OCI-LY3 (cell line): ENCODE data around the gene MARK4.

Experiments used
- H2AFZ ChIP-seq: fragments of 200-600, 300-600 bp; shearing (Covaris generic); 2 replicates; pipeline ENCODE4 v1.6.0; 2014; ENCODE audit warnings: antibody characterized with exemption, low read depth, low read length
- H3K27ac ChIP-seq: fragments of 200-600, 300-600 bp; sonication (generic); 2 replicates; pipeline ENCODE4 v1.5.1; 2014; ENCODE audit warnings: mild to moderate bottlenecking, low read length, moderate library complexity, mixed read lengths
- H3K27me3 ChIP-seq: fragments of 200-600, 300-600 bp; sonication (generic); 2 replicates; pipeline ENCODE4 v1.6.1; 2014; ENCODE audit warnings: low read depth, low read length, mixed read lengths
- H3K36me3 ChIP-seq: fragments of 200-600, 300-600 bp; sonication (generic); replicated peaks from 2 replicates; pipeline ENCODE3; 2014; ENCODE audit warnings: low read depth, low read length, mixed read lengths
- H3K4me1 ChIP-seq: fragments of 300-600, 200-600 bp; sonication (generic); 2 replicates; pipeline ENCODE4 v1.6.1; 2014; ENCODE audit warnings: low read length, mixed read lengths
- H3K4me2 ChIP-seq: fragments of 200-600, 300-600 bp; sonication (generic); 2 replicates; pipeline ENCODE4 v1.6.1; 2014; ENCODE audit warnings: low read length, mixed read lengths
- H3K4me3 ChIP-seq: fragments of 300-600, 200-600 bp; sonication (generic); 2 replicates; pipeline ENCODE4 v1.5.1; 2014; ENCODE audit warnings: antibody characterized with exemption, mild to moderate bottlenecking, low read length, moderate library complexity
- H3K79me2 ChIP-seq: fragments of 300-600, 200-600 bp; shearing (Covaris generic); 2 replicates; pipeline ENCODE4 v1.6.1; 2014; ENCODE audit warnings: mild to moderate bottlenecking, low read length, mixed read lengths
- H3K9ac ChIP-seq: fragments of 300-600, 200-600 bp; shearing (Covaris generic); 2 replicates; pipeline ENCODE4 v1.6.0; 2014; ENCODE audit warnings: mild to moderate bottlenecking, low read length, moderate library complexity
- H3K9me3 ChIP-seq: fragments of 200-600, 300-600 bp; shearing (Covaris generic); 2 replicates; pipeline ENCODE4 v1.6.1; 2014; ENCODE audit warnings: low read length, mixed read lengths; ENCODE audit not compliant: insufficient read depth
- H4K20me1 ChIP-seq: fragments of 200-600, 300-600 bp; sonication (generic); 2 replicates; pipeline ENCODE4 v1.6.1; 2016; ENCODE audit warnings: low read length, mixed read lengths; ENCODE audit not compliant: insufficient read depth
- EZH2phosphoT487 ChIP-seq: fragments of 200-600 bp; shearing (Covaris generic); IDR thresholded peaks from 2 replicates; pipeline ENCODE4 v1.6.1; 2018; ENCODE audit warnings: antibody characterized with exemption, mixed run types, low read depth
- TF ChIP-seq, protein P1 (sequence below): fragments of 200-600, 300-600 bp; sonication (generic); IDR thresholded peaks from 2 replicates; pipeline ENCODE4 v1.5.1; 2014; ENCODE audit warnings: antibody characterized with exemption, low read length, low read depth

MARK4 gene

DNA sequence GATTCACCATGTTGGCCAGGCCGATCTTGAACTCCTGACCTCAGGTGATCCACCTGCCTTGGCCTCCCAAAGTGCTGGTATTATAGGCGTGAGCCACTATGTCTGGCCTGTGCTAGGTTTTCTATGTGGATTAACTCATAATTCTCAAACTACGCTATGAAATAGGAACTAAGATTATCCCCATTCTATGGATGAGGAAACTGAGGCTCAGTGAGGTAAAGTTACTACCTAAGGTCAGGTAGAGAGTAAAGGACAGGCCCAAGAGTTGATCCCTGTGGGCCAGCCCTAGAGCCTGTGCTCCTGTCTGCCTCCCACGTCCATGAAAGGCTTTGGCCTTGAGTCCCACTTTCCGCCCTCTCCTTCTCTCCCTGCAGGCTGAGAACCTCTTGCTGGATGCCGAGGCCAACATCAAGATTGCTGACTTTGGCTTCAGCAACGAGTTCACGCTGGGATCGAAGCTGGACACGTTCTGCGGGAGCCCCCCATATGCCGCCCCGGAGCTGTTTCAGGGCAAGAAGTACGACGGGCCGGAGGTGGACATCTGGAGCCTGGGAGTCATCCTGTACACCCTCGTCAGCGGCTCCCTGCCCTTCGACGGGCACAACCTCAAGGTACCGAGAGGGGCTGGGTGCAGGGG lies 20.1 kb downstream of the MARK4 start:
- Histone ChIP-seq H3K9me3 (no peaks in the 10 kb centered on the region), H3K9ac (no peak overlapping the region), H3K4me2 (no peak overlapping the region), H3K27ac (no peak overlapping the region), H3K4me3 (no peak overlapping the region), H3K27me3 (no peaks in the 10 kb centered on the region), H3K36me3 (peaks cover 17% of the 10 kb centered on the region), H2AFZ (no peak overlapping the region), H3K79me2 (no peaks in the 10 kb centered on the region), H4K20me1 (no peaks in the 10 kb centered on the region), H3K4me1 (no peaks in the 10 kb centered on the region)
- TF ChIP-seq EZH2phosphoT487: no peak
- TF ChIP-seq, protein P1, sequence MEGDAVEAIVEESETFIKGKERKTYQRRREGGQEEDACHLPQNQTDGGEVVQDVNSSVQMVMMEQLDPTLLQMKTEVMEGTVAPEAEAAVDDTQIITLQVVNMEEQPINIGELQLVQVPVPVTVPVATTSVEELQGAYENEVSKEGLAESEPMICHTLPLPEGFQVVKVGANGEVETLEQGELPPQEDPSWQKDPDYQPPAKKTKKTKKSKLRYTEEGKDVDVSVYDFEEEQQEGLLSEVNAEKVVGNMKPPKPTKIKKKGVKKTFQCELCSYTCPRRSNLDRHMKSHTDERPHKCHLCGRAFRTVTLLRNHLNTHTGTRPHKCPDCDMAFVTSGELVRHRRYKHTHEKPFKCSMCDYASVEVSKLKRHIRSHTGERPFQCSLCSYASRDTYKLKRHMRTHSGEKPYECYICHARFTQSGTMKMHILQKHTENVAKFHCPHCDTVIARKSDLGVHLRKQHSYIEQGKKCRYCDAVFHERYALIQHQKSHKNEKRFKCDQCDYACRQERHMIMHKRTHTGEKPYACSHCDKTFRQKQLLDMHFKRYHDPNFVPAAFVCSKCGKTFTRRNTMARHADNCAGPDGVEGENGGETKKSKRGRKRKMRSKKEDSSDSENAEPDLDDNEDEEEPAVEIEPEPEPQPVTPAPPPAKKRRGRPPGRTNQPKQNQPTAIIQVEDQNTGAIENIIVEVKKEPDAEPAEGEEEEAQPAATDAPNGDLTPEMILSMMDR: no peak

DNA sequence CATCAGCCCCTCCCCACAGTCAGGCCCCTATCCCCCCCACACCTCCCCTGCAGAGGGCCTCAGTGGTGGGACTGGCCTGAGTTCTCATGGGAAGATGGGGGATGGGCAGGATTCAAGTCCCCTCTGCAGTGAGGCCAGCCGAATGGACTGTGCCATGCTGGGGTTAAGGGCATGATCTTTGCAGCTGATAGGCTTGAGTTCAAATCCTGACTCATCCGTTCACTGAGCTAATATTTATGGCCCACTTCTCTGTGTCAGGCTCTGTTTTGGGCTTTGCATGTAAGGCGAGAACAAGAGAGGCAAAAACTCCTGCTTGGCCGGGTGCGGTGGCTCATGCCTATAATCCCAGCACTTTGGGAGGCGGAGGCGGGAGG lies 20.7 kb downstream of the MARK4 start:
- Histone ChIP-seq H3K4me1 (no peaks in the 10 kb centered on the region), H3K9me3 (no peaks in the 10 kb centered on the region), H3K27ac (no peak overlapping the region), H2AFZ (no peak overlapping the region), H3K9ac (no peak overlapping the region), H3K4me3 (no peak overlapping the region), H3K36me3 (peaks cover 17% of the 10 kb centered on the region), H3K79me2 (no peaks in the 10 kb centered on the region), H3K4me2 (no peak overlapping the region), H3K27me3 (no peaks in the 10 kb centered on the region), H4K20me1 (no peaks in the 10 kb centered on the region)
- TF ChIP-seq, protein P1: no peak
- no peak for TF ChIP-seq EZH2phosphoT487

DNA sequence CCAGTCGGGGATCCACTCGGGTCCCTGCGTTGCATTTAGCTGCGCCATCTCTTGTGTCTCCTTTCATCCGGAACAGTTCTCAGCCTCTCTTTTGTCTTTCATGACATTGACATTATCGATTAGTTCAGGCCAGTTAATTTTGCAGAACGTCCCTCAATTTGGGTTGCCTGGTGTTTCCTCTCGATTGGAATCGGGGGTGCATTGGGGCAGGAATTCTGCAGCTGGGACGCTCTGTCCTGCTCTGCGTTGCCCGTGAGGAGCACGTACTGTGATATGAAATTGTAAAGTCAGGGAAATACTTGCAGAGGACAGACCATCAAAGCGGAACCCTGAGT lies 22.4 kb downstream of the MARK4 start:
- Histone ChIP-seq H3K9me3 (no peaks in the 10 kb centered on the region), H3K9ac (no peak overlapping the region), H3K4me1 (no peaks in the 10 kb centered on the region), H3K4me2 (no peak overlapping the region), H3K79me2 (no peaks in the 10 kb centered on the region), H3K27me3 (no peaks in the 10 kb centered on the region), H3K27ac (no peak overlapping the region), H2AFZ (no peak overlapping the region), H3K36me3 (peaks cover 13% of the 10 kb centered on the region), H4K20me1 (no peaks in the 10 kb centered on the region), H3K4me3 (no peak overlapping the region)
- TF ChIP-seq EZH2phosphoT487: no peak
- TF ChIP-seq, protein P1: no peak

DNA sequence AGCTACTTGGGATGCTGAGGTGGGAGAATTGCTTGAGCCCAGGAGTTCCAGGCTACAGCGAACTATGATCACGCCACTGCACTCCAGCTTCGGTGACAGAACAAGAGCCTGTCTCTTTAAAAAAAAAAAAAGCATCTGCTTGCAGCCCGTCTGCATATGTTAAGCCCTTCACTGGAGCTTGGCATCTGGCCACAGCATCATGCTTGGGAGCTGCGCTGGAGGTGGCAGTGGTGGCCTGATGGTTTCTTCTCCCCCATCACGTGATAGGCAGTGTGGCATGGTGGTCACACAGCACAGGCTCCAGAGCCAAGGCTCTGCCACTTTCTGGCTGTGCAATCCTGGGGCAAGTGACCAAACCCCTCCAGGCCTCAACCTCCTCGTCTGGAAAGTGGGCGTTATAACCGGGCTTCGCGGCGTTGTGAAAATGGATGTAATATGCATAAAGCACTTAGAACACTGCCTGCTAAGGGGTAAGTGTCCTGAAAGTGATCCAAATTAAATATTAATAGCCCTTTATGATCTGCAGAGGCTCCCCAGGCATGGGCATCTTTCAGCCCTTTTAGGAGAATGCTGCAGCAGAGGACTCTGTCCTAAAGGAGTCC lies 24.4 kb downstream of the MARK4 start:
- no peaks in the 10 kb centered on the region for H3K27me3 ChIP-seq
- no peak overlapping the region for H3K4me3 ChIP-seq
- H2AFZ ChIP-seq: no peak overlapping the region
- H3K9me3 ChIP-seq: no peaks in the 10 kb centered on the region
- H3K9ac ChIP-seq: no peak overlapping the region
- no peak overlapping the region for H3K4me2 ChIP-seq
- TF ChIP-seq, protein P1: no peak
- no peak for TF ChIP-seq EZH2phosphoT487
- no peaks in the 10 kb centered on the region for H3K79me2 ChIP-seq
- H4K20me1 ChIP-seq: no peaks in the 10 kb centered on the region
- H3K36me3 ChIP-seq: peaks cover 17% of the 10 kb centered on the region
- H3K4me1 ChIP-seq: no peaks in the 10 kb centered on the region
- no peak overlapping the region for H3K27ac ChIP-seq
